ENCODE data around the gene SCAMP1. TPM values are rescaled to one million over a fixed set of nuclear protein-coding genes. Genes with fewer than 3 reads are reported as not detected.

The SCAMP1 gene
- total and polyA plus RNA-seq, 2 of the 8 experiments (the other 6 are each of a cell fraction or from before 2014, with no cell fraction given): 18.6 to 55.9 TPM

- Histone ChIP-seq H3K56ac (replicated peaks; ENCODE audit: insufficient read length, low read depth, low read length) (no peak overlapping the region), H2BK20ac (ENCODE audit: low read length) (no peak overlapping the region), H3K9ac (replicated peaks in 1 of 4; ENCODE audit: extremely low read depth in 1 of 4, low read depth in 3 of 4, low read length in 3 of 4) (no peak overlapping the region), H4K91ac (replicated peaks; ENCODE audit: insufficient read length, low read length) (no peak overlapping the region), H2BK12ac (ENCODE audit: low read depth, low read length) (no peak overlapping the region), H3K27me3 (replicated peaks in 1 of 4; ENCODE audit: control insufficient read depth in 3 of 4, extremely low read depth in 1 of 4, insufficient read depth in 3 of 4, low read length in 3 of 4) (no peaks in the 10 kb centered on the region), H4K20me1 (replicated peaks in 1 of 2; ENCODE audit: control insufficient read depth in 1 of 2, insufficient read depth in 2 of 2, low read length in 2 of 2) (peaks cover 2% of the 10 kb centered on the region in 2 experiments), H3K23me2 (ENCODE audit: low read depth, low read length) (no peaks in the 10 kb centered on the region), H3K79me2 (ENCODE audit: control insufficient read depth in 1 of 2, insufficient read depth in 2 of 2, low read length in 2 of 2) (peaks cover 0 to 5% of the 10 kb centered on the region in 2 experiments; a peak in 2 of 4 replicates), H3K79me1 (ENCODE audit: low read depth, low read length) (peaks cover 2% of the 10 kb centered on the region; the same call in 1 of the 2 replicates), H3K36me3 (ENCODE audit: control insufficient read depth in 2 of 4, insufficient read depth in 4 of 4, low read length in 3 of 4) (no peaks in the 10 kb centered on the region), H2AK5ac (ENCODE audit: low read depth, low read length) (no peak overlapping the region), H3K4me1 (replicated peaks in 1 of 4; ENCODE audit: control insufficient read depth in 3 of 4, insufficient read depth in 4 of 4, low read length in 3 of 4) (peaks cover 0 to 6% (median 2%) of the 10 kb centered on the region in 4 experiments; a peak in 4 of 7 replicates), H3K27ac (ENCODE audit: low read depth, low read length) (no peak overlapping the region), H3K9me3 (ENCODE audit: insufficient read depth in 2 of 2, low read depth in 1 of 2, low read length in 1 of 2) (no peaks in the 10 kb centered on the region), H3K4me2 (ENCODE audit: insufficient read depth in 1 of 2, low read depth in 2 of 2, low read length in 2 of 2) (no peak overlapping the region), H2AFZ (ENCODE audit: low read length) (no peak overlapping the region), H2BK15ac (ENCODE audit: low read length) (no peak overlapping the region), H3K4me3 (ENCODE audit: extremely low read depth in 1 of 4, insufficient read depth in 2 of 4, low read depth in 3 of 4, low read length in 4 of 4) (no peak overlapping the region), H3K23ac (ENCODE audit: insufficient read length) (no peak overlapping the region), H2BK120ac (replicated peaks; ENCODE audit: low read depth, low read length) (no peak overlapping the region), H3K4ac (replicated peaks; ENCODE audit: insufficient read length, low read depth, low read length) (no peak overlapping the region), H2BK5ac (ENCODE audit: low read depth, low read length) (no peak overlapping the region), H4K5ac (ENCODE audit: insufficient read length, low read depth, low read length) (no peak overlapping the region), H4K8ac (ENCODE audit: extremely low read depth, insufficient read depth, low read length) (no peak overlapping the region), H3K18ac (ENCODE audit: extremely low read depth, low read length) (no peak overlapping the region), H3K14ac (ENCODE audit: insufficient read length) (no peak overlapping the region)
- TF ChIP-seq PHF8 (conservative IDR thresholded peaks at IDR 0.05; ENCODE audit: low read depth, low read length) (no peak), RFX5 (IDR thresholded peaks at IDR 0.05; ENCODE audit: borderline replicate concordance, low read depth, low read length) (no peak), NRF1 (IDR thresholded peaks at IDR 0.05; ENCODE audit: low read depth, low read length) (no peak)
- WGBS, 2 experiments (ENCODE audit: extremely low coverage in 1 of 2, insufficient coverage in 1 of 2, insufficient read length in 1 of 2, insufficient replicate concordance in 2 of 2, low coverage in 1 of 2, low lambda C conversion rate in 2 of 2, missing lambda C conversion rate in 1 of 2): 82% methylated on average over 2 of the region's 2 CpGs; no CpG with 5 or more reads in 1 of the 2 experiments
- ChIA-PET CTCF (ENCODE audit: partially characterized antibody) (interaction anchor here (0.5 to 4.0 kb wide), 9 partner anchors 11 to 200 kb away, joined by 3 to 26 read pairs (median 3); no protein-coding TSS in a partner anchor), POLR2A (ENCODE audit: partially characterized antibody) (no interaction called here)
- DNase-seq (ENCODE audit: low read depth in 1 of 2, low spot score in 2 of 2) (no peak), FAIRE-seq (no peak)
These were observed 161.0 kb downstream of the SCAMP1 start for GRCh38 chr5:78521455-78521854.
